T-helper 9 cell (primary cell): ENCODE measurements around the gene ADK.
A peak's percentile ranks its signal among the peaks of the same experiment; 100 is the strongest.
"Not testable (repeated sequence)": the region's sequence is repeated elsewhere in the genome, so short reads cannot be mapped to it uniquely, and the experiment has no call there.

Experiments used
- DNase-seq: peaks from one replicate; pipeline ENCODE4 v3.0.0-alpha.2; 2020
- total RNA-seq, 2 donors: gene quantifications; one replicate each; lab custom pipeline; 2026; lab: John Stamatoyannopoulos, UW

Gene ADK
- 28.7 to 51.8 reads per million in 2 donors for total RNA-seq

GRCh38 chr10:74150990-74151878, at the start of gene ADK:
TSS of gene ADK (plus strand) at chr10:74151221. CDS start at chr10:74151279, 58 bp downstream.
- peak; percentile 100 for DNase-seq

- DNase-seq: no peak
Observed at GRCh38 chr10:74103560-74104258, 47.3 kb upstream of the ADK start.

- DNase-seq: no peak
Observed at GRCh38 chr10:74104480-74104879, 46.5 kb upstream of the ADK start.

GRCh38 chr10:74104996-74105395, 46.0 kb upstream of the ADK start:
- no peak for DNase-seq

- DNase-seq: no peak
Observed at GRCh38 chr10:74107391-74107790, 43.6 kb upstream of the ADK start.

- no peak for DNase-seq
Observed at GRCh38 chr10:74109452-74109851, 41.6 kb upstream of the ADK start.

GRCh38 chr10:74110120-74110519, 40.9 kb upstream of the ADK start:
- DNase-seq: no peak

GRCh38 chr10:74111799-74112198, 39.2 kb upstream of the ADK start:
- DNase-seq: no peak

- no peak for DNase-seq
Observed at GRCh38 chr10:74113546-74113945, 37.5 kb upstream of the ADK start.

GRCh38 chr10:74114041-74114448, 37.0 kb upstream of the ADK start:
- no peak for DNase-seq

- DNase-seq: no peak
Observed at GRCh38 chr10:74117738-74118137, 33.3 kb upstream of the ADK start.

GRCh38 chr10:74118804-74119203, 32.2 kb upstream of the ADK start:
- DNase-seq: no peak

- DNase-seq: no peak
Observed at GRCh38 chr10:74120911-74121310, 30.1 kb upstream of the ADK start.

GRCh38 chr10:74121368-74121767, 29.7 kb upstream of the ADK start:
- no peak for DNase-seq

- no peak for DNase-seq
Observed at GRCh38 chr10:74122060-74122459, 29.0 kb upstream of the ADK start.

GRCh38 chr10:74123081-74123480, 27.9 kb upstream of the ADK start:
- no peak for DNase-seq

- DNase-seq: no peak
Observed at GRCh38 chr10:74133923-74134820, 16.8 kb upstream of the ADK start.

GRCh38 chr10:74135452-74135851, 15.6 kb upstream of the ADK start:
- DNase-seq: no peak

GRCh38 chr10:74137992-74138391, 13.0 kb upstream of the ADK start:
- DNase-seq: no peak

GRCh38 chr10:74138596-74138995, 12.4 kb upstream of the ADK start:
- DNase-seq: not testable (repeated sequence)

GRCh38 chr10:74139981-74140380, 11.0 kb upstream of the ADK start:
- no peak for DNase-seq

GRCh38 chr10:74140553-74140952, 10.5 kb upstream of the ADK start:
- no peak for DNase-seq

- DNase-seq: no peak
Observed at GRCh38 chr10:74145133-74145532, 5.9 kb upstream of the ADK start.
